NT2/D1 (cell line): ENCODE data around the gene ACVR1B.

Experiments
- DNase-seq: peaks from one replicate; pipeline ENCODE4 v3.0.0-alpha.2; 2011; ENCODE audit warnings: low read depth, low spot score
- H3K27me3 ChIP-seq: 2 replicates; pipeline ENCODE4 v1.6.0; 2011; ENCODE audit warnings: mild to moderate bottlenecking; ENCODE audit not compliant: insufficient read length, insufficient read depth
- H3K36me3 ChIP-seq: 2 replicates; pipeline ENCODE4 v1.6.1; 2011; ENCODE audit warnings: mild to moderate bottlenecking, low read length, mixed read lengths; ENCODE audit not compliant: insufficient read depth, insufficient read length
- H3K4me1 ChIP-seq: 2 replicates; pipeline ENCODE4 v1.5.1; 2011; ENCODE audit not compliant: insufficient read depth, insufficient read length
- H3K4me3 ChIP-seq: 2 replicates; pipeline ENCODE4 v1.5.1; 2011; ENCODE audit warnings: low read depth; ENCODE audit not compliant: insufficient read length
- H3K9ac ChIP-seq: 2 replicates; pipeline ENCODE4 v1.6.0; 2011; ENCODE audit warnings: low read depth; ENCODE audit not compliant: insufficient read length
- H3K9me3 ChIP-seq: 2 replicates; pipeline ENCODE4 v1.5.1; 2011; ENCODE audit warnings: mild to moderate bottlenecking, low read length; ENCODE audit not compliant: insufficient read depth
- SUZ12 ChIP-seq: IDR thresholded peaks from 2 replicates; pipeline ENCODE4 v1.6.1; 2011; ENCODE audit not compliant: insufficient read length, insufficient read depth; ENCODE audit errors: extremely low read depth
- YY1 ChIP-seq: IDR thresholded peaks from 2 replicates; pipeline ENCODE4 v1.6.1; 2011; ENCODE audit not compliant: insufficient read length, insufficient read depth
- ZNF274 ChIP-seq: IDR thresholded peaks from 2 replicates; pipeline ENCODE4 v1.6.1; 2011; ENCODE audit warnings: mild to moderate bottlenecking, low read depth, low read length

Gene ACVR1B

GRCh38 chr12:51984657-51985056 is 33.2 kb downstream of the ACVR1B start:
- Histone ChIP-seq H3K27me3 (no peaks in the 10 kb centered on the region), H3K9me3 (no peaks in the 10 kb centered on the region), H3K36me3 (peaks cover 80% of the 10 kb centered on the region), H3K4me3 (no peak overlapping the region), H3K4me1 (no peaks in the 10 kb centered on the region), H3K9ac (no peak overlapping the region)
- DNase-seq: no peak
- TF ChIP-seq YY1: no peak
- TF ChIP-seq ZNF274: no peak
- no peak for TF ChIP-seq SUZ12

- no peaks in the 10 kb centered on the region for H3K4me1 ChIP-seq
- H3K4me3 ChIP-seq: no peak overlapping the region
- peaks cover 81% of the 10 kb centered on the region for H3K36me3 ChIP-seq
- H3K9me3 ChIP-seq: no peaks in the 10 kb centered on the region
- DNase-seq: no peak
- no peaks in the 10 kb centered on the region for H3K27me3 ChIP-seq
- no peak overlapping the region for H3K9ac ChIP-seq
- TF ChIP-seq YY1 (no peak), SUZ12 (no peak), ZNF274 (no peak)
Measured at GRCh38 chr12:51985154-51985835, 33.8 kb downstream of the ACVR1B start.

- DNase-seq: no peak
- H3K4me1 ChIP-seq: no peaks in the 10 kb centered on the region
- peaks cover 79% of the 10 kb centered on the region for H3K36me3 ChIP-seq
- H3K9ac ChIP-seq: no peak overlapping the region
- no peaks in the 10 kb centered on the region for H3K27me3 ChIP-seq
- TF ChIP-seq ZNF274 (no peak), YY1 (no peak), SUZ12 (no peak)
- H3K4me3 ChIP-seq: no peak overlapping the region
- H3K9me3 ChIP-seq: no peaks in the 10 kb centered on the region
Measured at GRCh38 chr12:51986834-51987233, 35.3 kb downstream of the ACVR1B start.

- H3K36me3 ChIP-seq: peaks cover 66% of the 10 kb centered on the region
Measured at GRCh38 chr12:51992246-51992645, 40.7 kb downstream of the ACVR1B start.

GRCh38 chr12:51994539-51994820 is 43.0 kb downstream of the ACVR1B start:
- Histone ChIP-seq H3K9me3 (no peaks in the 10 kb centered on the region), H3K4me1 (peaks cover 13% of the 10 kb centered on the region), H3K9ac (peak overlapping the region; percentile 34), H3K27me3 (no peaks in the 10 kb centered on the region), H3K36me3 (peaks cover 65% of the 10 kb centered on the region), H3K4me3 (no peak overlapping the region)
- no peak for DNase-seq
- TF ChIP-seq YY1 (no peak), SUZ12 (no peak), ZNF274 (no peak)

More at GRCh38 chr12:51992246-51992645, 40.7 kb downstream of the ACVR1B start:
- no peak for DNase-seq
- no peak for TF ChIP-seq YY1
- Histone ChIP-seq H3K4me3 (no peak overlapping the region), H3K4me1 (peaks cover 13% of the 10 kb centered on the region), H3K9ac (no peak overlapping the region), H3K9me3 (no peaks in the 10 kb centered on the region), H3K27me3 (no peaks in the 10 kb centered on the region)

GRCh38 chr12:51994959-51995358 is 43.5 kb downstream of the ACVR1B start:
- DNase-seq: no peak
- Histone ChIP-seq H3K36me3 (peaks cover 64% of the 10 kb centered on the region), H3K27me3 (no peaks in the 10 kb centered on the region), H3K9me3 (no peaks in the 10 kb centered on the region), H3K9ac (no peak overlapping the region), H3K4me1 (peaks cover 13% of the 10 kb centered on the region), H3K4me3 (no peak overlapping the region)
- TF ChIP-seq SUZ12: no peak
- TF ChIP-seq ZNF274: no peak
- TF ChIP-seq YY1: no peak

GRCh38 chr12:51997136-51997535 is 45.6 kb downstream of the ACVR1B start:
- Histone ChIP-seq H3K9ac (no peak overlapping the region), H3K4me3 (no peak overlapping the region), H3K27me3 (no peaks in the 10 kb centered on the region), H3K9me3 (no peaks in the 10 kb centered on the region), H3K36me3 (peaks cover 51% of the 10 kb centered on the region), H3K4me1 (peaks cover 13% of the 10 kb centered on the region)
- no peak for DNase-seq
- TF ChIP-seq ZNF274 (no peak), SUZ12 (no peak), YY1 (no peak)
